ENCODE measurements around the gene PTBP3.

The PTBP3 gene

GRCh38 chr9:112333639-112334431 lies 416 bp upstream of the PTBP3 start:
- POLR2A ChIA-PET, result interaction anchor here (0.7 to 1.4 kb wide), 11 partner anchors 11 to 240 kb away, joined by 3 to 8 read pairs (median 4); partner anchors contain the start of gene HSDL2
- peak; percentile 96 for DNase-seq (ENCODE audit: extremely low spot score)
- CTCF ChIA-PET, result interaction anchor here (1.1 kb wide), 1 partner anchor 236 kb away, joined by 3 read pairs; no protein-coding TSS in a partner anchor
- TF ChIP-seq FOXM1 (IDR thresholded peaks at IDR 0.05; ENCODE audit: borderline replicate concordance), result no peak
- TF ChIP-seq L3MBTL2 (conservative IDR thresholded peaks at IDR 0.05), result peak; percentile 22; the same call in 1 of the 2 replicates

- POLR2A ChIA-PET, result interaction anchor here (0.8 to 1.4 kb wide), 4 partner anchors 13 to 159 kb away, joined by 3 read pairs; partner anchors contain the start of gene HSDL2
- TF ChIP-seq HDGF (IDR thresholded peaks at IDR 0.05; ENCODE audit: borderline replicate concordance), result no peak
- TF ChIP-seq FOXK2 (IDR thresholded peaks at IDR 0.05), result no peak
- no peak for TF ChIP-seq CTBP1 (IDR thresholded peaks at IDR 0.05; ENCODE audit: borderline replicate concordance)
- TF ChIP-seq BHLHE40 (IDR thresholded peaks at IDR 0.05; ENCODE audit: borderline replicate concordance), result no peak
- TF ChIP-seq FOXA1 (IDR thresholded peaks at IDR 0.05), result no peak
- TF ChIP-seq SUZ12 (IDR thresholded peaks at IDR 0.05), result no peak
- TF ChIP-seq TARDBP (IDR thresholded peaks at IDR 0.05), result no peak
- no peak for TF ChIP-seq LEF1 (IDR thresholded peaks at IDR 0.05; ENCODE audit: borderline replicate concordance)
- no peak for TF ChIP-seq ARNT (IDR thresholded peaks at IDR 0.05)
- no peak for TF ChIP-seq ZNF384 (IDR thresholded peaks at IDR 0.05)
- no peak for TF ChIP-seq SP1 (IDR thresholded peaks at IDR 0.05)
- no peak for TF ChIP-seq PKNOX1 (IDR thresholded peaks at IDR 0.05)
- no peak for TF ChIP-seq L3MBTL2 (conservative IDR thresholded peaks at IDR 0.05)
- DNase-seq (ENCODE audit: extremely low spot score), result no peak
- CTCF ChIA-PET, result no interaction called here
Observed at GRCh38 chr9:112332674-112332976, 794 bp downstream of the PTBP3 start.

- CTCF ChIA-PET, result no interaction called here
- no peak for DNase-seq (ENCODE audit: extremely low spot score)
- no peak for TF ChIP-seq ZNF384 (IDR thresholded peaks at IDR 0.05)
- no peak for TF ChIP-seq LEF1 (IDR thresholded peaks at IDR 0.05; ENCODE audit: borderline replicate concordance)
- no peak for TF ChIP-seq SP1 (IDR thresholded peaks at IDR 0.05)
- no peak for TF ChIP-seq CTBP1 (IDR thresholded peaks at IDR 0.05; ENCODE audit: borderline replicate concordance)
- no peak for TF ChIP-seq SUZ12 (IDR thresholded peaks at IDR 0.05)
- no peak for TF ChIP-seq ARNT (IDR thresholded peaks at IDR 0.05)
- TF ChIP-seq L3MBTL2 (conservative IDR thresholded peaks at IDR 0.05), result no peak
- TF ChIP-seq BHLHE40 (IDR thresholded peaks at IDR 0.05; ENCODE audit: borderline replicate concordance), result no peak
- TF ChIP-seq NFRKB (IDR thresholded peaks at IDR 0.05), result no peak
- no peak for TF ChIP-seq FOXA1 (IDR thresholded peaks at IDR 0.05)
- no peak for TF ChIP-seq FOXK2 (IDR thresholded peaks at IDR 0.05)
- no peak for TF ChIP-seq TARDBP (IDR thresholded peaks at IDR 0.05)
- TF ChIP-seq HDGF (IDR thresholded peaks at IDR 0.05; ENCODE audit: borderline replicate concordance), result no peak
- TF ChIP-seq FOXM1 (IDR thresholded peaks at IDR 0.05; ENCODE audit: borderline replicate concordance), result no peak
- TF ChIP-seq ELF4 (IDR thresholded peaks at IDR 0.05), result no peak
- TF ChIP-seq PKNOX1 (IDR thresholded peaks at IDR 0.05), result no peak
- POLR2A ChIA-PET, result interaction anchor here (0.8 to 1.0 kb wide), 2 partner anchors 47 to 158 kb away, joined by 3 read pairs; partner anchors contain the start of gene HSDL2
Observed at GRCh38 chr9:112332214-112332613, 1.2 kb downstream of the PTBP3 start.

- TF ChIP-seq SP1 (IDR thresholded peaks at IDR 0.05) (no peak), CTBP1 (IDR thresholded peaks at IDR 0.05; ENCODE audit: borderline replicate concordance) (no peak), ELF4 (IDR thresholded peaks at IDR 0.05) (no peak), FOXA1 (IDR thresholded peaks at IDR 0.05) (no peak), LEF1 (IDR thresholded peaks at IDR 0.05; ENCODE audit: borderline replicate concordance) (no peak), SUZ12 (IDR thresholded peaks at IDR 0.05) (no peak), PKNOX1 (IDR thresholded peaks at IDR 0.05) (no peak), FOXK2 (IDR thresholded peaks at IDR 0.05) (no peak), HDGF (IDR thresholded peaks at IDR 0.05; ENCODE audit: borderline replicate concordance) (no peak), FOXM1 (IDR thresholded peaks at IDR 0.05; ENCODE audit: borderline replicate concordance) (no peak), NFRKB (IDR thresholded peaks at IDR 0.05) (no peak), L3MBTL2 (conservative IDR thresholded peaks at IDR 0.05) (no peak), TARDBP (IDR thresholded peaks at IDR 0.05) (no peak), ARNT (IDR thresholded peaks at IDR 0.05) (no peak), BHLHE40 (IDR thresholded peaks at IDR 0.05; ENCODE audit: borderline replicate concordance) (no peak), ZNF384 (IDR thresholded peaks at IDR 0.05) (no peak)
- DNase-seq (ENCODE audit: extremely low spot score), result no peak
- POLR2A ChIA-PET, result no interaction called here
- CTCF ChIA-PET, result no interaction called here
Observed at GRCh38 chr9:112331674-112331952, 1.8 kb downstream of the PTBP3 start.

- CTCF ChIA-PET, result interaction anchor here (1.0 kb wide), 1 partner anchor 231 kb away, joined by 3 read pairs; no protein-coding TSS in a partner anchor
- DNase-seq (ENCODE audit: extremely low spot score), result no peak
- TF ChIP-seq SUZ12 (IDR thresholded peaks at IDR 0.05), result no peak
- TF ChIP-seq SP1 (IDR thresholded peaks at IDR 0.05), result no peak
- TF ChIP-seq FOXK2 (IDR thresholded peaks at IDR 0.05), result no peak
- no peak for TF ChIP-seq BHLHE40 (IDR thresholded peaks at IDR 0.05; ENCODE audit: borderline replicate concordance)
- no peak for TF ChIP-seq TARDBP (IDR thresholded peaks at IDR 0.05)
- no peak for TF ChIP-seq FOXA1 (IDR thresholded peaks at IDR 0.05)
- TF ChIP-seq HDGF (IDR thresholded peaks at IDR 0.05; ENCODE audit: borderline replicate concordance), result no peak
- POLR2A ChIA-PET, result no interaction called here
Observed at GRCh38 chr9:112328545-112328944, 4.9 kb downstream of the PTBP3 start.

Data from HEK293T (cell line).